MM.1S (cell line): ENCODE results near the gene ITGB5.

Experiments
- CTCF ChIP-seq: fragments of 300-600 bp; sonication (generic); IDR thresholded peaks from 2 replicates; pipeline ENCODE4 v1.5.1; 2016; ENCODE audit warnings: antibody characterized with exemption, low read length, mixed read lengths
- EZH2 ChIP-seq: fragments of 300-600 bp; sonication (generic); optimal IDR thresholded peaks from 2 replicates; pipeline ENCODE3; 2017; ENCODE audit warnings: low read depth, mild to moderate bottlenecking, antibody characterized with exemption, low read length, mixed read lengths
- EZH2phosphoT487 ChIP-seq: fragments of 300-600 bp; sonication (generic); IDR thresholded peaks from 2 replicates; pipeline ENCODE4 v1.6.1; 2018; ENCODE audit warnings: antibody characterized with exemption, low read length

- TF ChIP-seq CTCF (no peak), EZH2 (no peak), EZH2phosphoT487 (no peak)
Measured at GRCh38 chr3:124810970-124811369, 76.2 kb downstream of the ITGB5 start.
